PC-9 (cell line): Measurements from ENCODE around the gene MRPS25.

ENCODE experiments used
- CTCF ChIP-seq: fragments of 200-600 bp; sonication (generic); conservative IDR thresholded peaks from 2 replicates; pipeline ENCODE4 v1.6.1; 2017; ENCODE audit warnings: mixed run types, antibody characterized with exemption, mild to moderate bottlenecking, moderate library complexity
- EZH2 ChIP-seq: fragments of 200-600 bp; sonication (generic); IDR thresholded peaks from 2 replicates; pipeline ENCODE4 v1.8.0; 2017; ENCODE audit warnings: antibody characterized with exemption, low read depth

GRCh38 chr3:15108082-15108545 is 43.0 kb upstream of the MRPS25 start:
- TF ChIP-seq CTCF (peak; percentile 94), EZH2 (no peak)
